GM23338 (cell line): ENCODE data around the gene SERPINA5. TPM values are rescaled to one million over a fixed set of nuclear protein-coding genes. Genes with fewer than 3 reads are reported as not detected.

Experiments used
- ATAC-seq: fragments of 200-7000 bp; cut with Tn5 transposase; 3 replicates; pipeline ENCODE4 v1.9.1; 2020
- DNase-seq: peaks from one replicate; pipeline ENCODE4 v3.0.0-alpha.2; 2015; ENCODE audit warnings: low spot score
- H2AFZ ChIP-seq: fragments of 200-600 bp; sonication (generic); 2 replicates; pipeline ENCODE4 v1.8.0; 2016; ENCODE audit warnings: antibody characterized with exemption, mild to moderate bottlenecking, moderate library complexity
- H3F3A ChIP-seq: fragments of 200-600 bp; sonication (generic); replicated peaks from 2 replicates; pipeline ENCODE4 v1.8.0; 2017; ENCODE audit warnings: antibody characterized with exemption, mixed run types, low read depth
- H3K27ac ChIP-seq: fragments of 200-600 bp; sonication (generic); 2 replicates; pipeline ENCODE4 v1.6.1; 2016; ENCODE audit warnings: low read depth
- H3K27me3 ChIP-seq: fragments of 200-600 bp; sonication (generic); 2 replicates; pipeline ENCODE4 v1.8.0; 2016; ENCODE audit warnings: mild to moderate bottlenecking, mixed run types, moderate library complexity; ENCODE audit not compliant: insufficient read depth
- H3K36me3 ChIP-seq: fragments of 200-600 bp; sonication (generic); 2 replicates; pipeline ENCODE4 v1.8.0; 2016; ENCODE audit warnings: mild to moderate bottlenecking; ENCODE audit not compliant: insufficient read depth
- H3K4me1 ChIP-seq: fragments of 200-600 bp; sonication (generic); 2 replicates; pipeline ENCODE4 v1.8.0; 2016; ENCODE audit warnings: mild to moderate bottlenecking, moderate library complexity; ENCODE audit not compliant: insufficient read depth
- H3K4me2 ChIP-seq: fragments of 200-600 bp; sonication (generic); 2 replicates; pipeline ENCODE4 v1.7.1; 2017; ENCODE audit warnings: mixed run types
- H3K4me3 ChIP-seq: fragments of 200-600 bp; sonication (generic); 2 replicates; pipeline ENCODE4 v1.6.1; 2016; ENCODE audit warnings: mixed run types
- H3K79me2 ChIP-seq: fragments of 200-600 bp; sonication (generic); replicated peaks from 2 replicates; pipeline ENCODE4 v1.8.0; 2017; ENCODE audit warnings: mild to moderate bottlenecking; ENCODE audit not compliant: insufficient read depth
- H3K9me2 ChIP-seq: fragments of 200-600 bp; sonication (generic); 2 replicates; pipeline ENCODE4 v1.8.0; 2017; ENCODE audit not compliant: insufficient read depth
- H4K20me1 ChIP-seq: fragments of 200-600 bp; sonication (generic); replicated peaks from 2 replicates; pipeline ENCODE4 v1.8.0; 2017; ENCODE audit warnings: mild to moderate bottlenecking; ENCODE audit not compliant: insufficient read depth
- H3K27ac Mint-ChIP-seq: 2 replicates; pipeline ENCODE4 v1.8.0; 2020; ENCODE audit warnings: inconsistent platforms, mild to moderate bottlenecking, moderate library complexity, mixed read lengths
- H3K27me3 Mint-ChIP-seq: 3 replicates; pipeline ENCODE4 v1.8.0; 2022; ENCODE audit warnings: low read depth, mild to moderate bottlenecking, moderate library complexity, mixed read lengths, inconsistent platforms; ENCODE audit not compliant: insufficient read depth, poor library complexity
- H3K36me3 Mint-ChIP-seq: 3 replicates; pipeline ENCODE4 v1.8.0; 2021; ENCODE audit warnings: low read depth, mild to moderate bottlenecking, inconsistent platforms, moderate library complexity, mixed read lengths
- H3K4me1 Mint-ChIP-seq: 3 replicates; pipeline ENCODE4 v1.8.0; 2020; ENCODE audit warnings: mild to moderate bottlenecking, inconsistent platforms, mixed read lengths
- H3K4me3 Mint-ChIP-seq: 3 replicates; pipeline ENCODE4 v1.8.0; 2021; ENCODE audit warnings: moderate library complexity, mild to moderate bottlenecking, inconsistent platforms, mixed read lengths
- H3K9me3 Mint-ChIP-seq: 3 replicates; pipeline ENCODE4 v1.8.0; 2020; ENCODE audit warnings: moderate library complexity, mild to moderate bottlenecking, inconsistent platforms, mixed read lengths
- CREB1 ChIP-seq: fragments of 250-450 bp; sonication (Bioruptor Pico); IDR thresholded peaks from 2 replicates; pipeline ENCODE4 v1.5.0; 2020; ENCODE audit warnings: low read depth, mild to moderate bottlenecking, moderate library complexity
- EZH2 ChIP-seq: fragments of 200-600 bp; sonication (generic); IDR thresholded peaks from one replicate; pipeline ENCODE4 v1.8.0; 2017; ENCODE audit warnings: antibody characterized with exemption, mild to moderate bottlenecking, low read depth; ENCODE audit not compliant: unreplicated experiment
- JUNB ChIP-seq: IDR thresholded peaks from one replicate; pipeline ENCODE4 v1.6.1; 2016; ENCODE audit warnings: antibody characterized with exemption; ENCODE audit not compliant: unreplicated experiment
- NANOG ChIP-seq: IDR thresholded peaks from 2 replicates; pipeline ENCODE4 v1.6.1; 2016; ENCODE audit warnings: antibody characterized with exemption, borderline replicate concordance
- POLR2AphosphoS5 ChIP-seq: IDR thresholded peaks from 2 replicates; pipeline ENCODE4 v1.6.1; 2016; ENCODE audit warnings: antibody characterized with exemption, low read depth
- STAT1 ChIP-seq: IDR thresholded peaks from one replicate; pipeline ENCODE4 v1.6.1; 2016; ENCODE audit warnings: antibody characterized with exemption; ENCODE audit not compliant: unreplicated experiment
- ZNF114 ChIP-seq: fragments of 250-450 bp; sonication (Bioruptor Pico); IDR thresholded peaks from 2 replicates; pipeline ENCODE4 v1.5.0; 2020; ENCODE audit warnings: mild to moderate bottlenecking, moderate library complexity
- ZNF331 ChIP-seq: fragments of 250-450 bp; sonication (Bioruptor Pico); IDR thresholded peaks from 2 replicates; pipeline ENCODE4 v1.5.0; 2020; ENCODE audit warnings: low read depth, mild to moderate bottlenecking, moderate library complexity
- polyA plus RNA-seq: library from polyadenylated mRNA; unstranded; fragments of >200 nt; fragmentation: Nextera tagmentation; extraction: Ambion mirVana; gene quantifications from 2 replicates; pipeline ENCODE4 v1.2.1, GENCODE V29; 2016
- total RNA-seq: library from RNA; depleted of rRNA; stranded (reverse); fragments of >200 nt; shearing (Covaris generic); gene quantifications from 2 replicates; pipeline ENCODE4 v1.2.3, GENCODE V29; 2014
- TF ChIP-seq, protein P1 (sequence below): IDR thresholded peaks from one replicate; pipeline ENCODE4 v1.6.1; 2018; ENCODE audit warnings: antibody characterized with exemption; ENCODE audit not compliant: unreplicated experiment
- TF ChIP-seq, protein P2 (sequence below): fragments of 250-450 bp; sonication (Bioruptor Pico); IDR thresholded peaks from 2 replicates; pipeline ENCODE4 v1.5.0; 2020; ENCODE audit warnings: mild to moderate bottlenecking, moderate library complexity

SERPINA5 gene
- total and polyA plus RNA-seq, 2 experiments from 2014 or later = 0.81 to 0.90 TPM

DNA sequence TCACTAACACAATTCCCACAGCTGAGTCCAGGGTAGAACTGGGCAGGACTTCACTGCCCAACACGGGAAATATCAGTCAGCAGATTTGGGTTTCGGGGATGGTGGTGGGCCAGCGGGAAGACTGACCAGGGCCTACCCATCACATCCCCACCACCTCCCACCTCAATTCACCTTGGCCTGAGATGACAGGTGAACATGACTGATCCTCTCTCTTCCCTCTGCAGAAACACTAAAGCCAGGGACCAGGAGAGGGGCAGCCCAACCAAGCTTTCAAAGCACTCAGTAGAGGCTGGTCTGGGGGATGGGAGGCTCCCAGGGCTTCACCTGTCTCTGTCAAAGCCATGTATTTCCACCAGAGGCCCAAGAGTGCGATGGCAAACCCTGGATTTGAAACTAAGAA, 2.3 kb downstream of the SERPINA5 start (continued):
- TF ChIP-seq ZNF331 (CRISPR knock-in tag) = no peak
- TF ChIP-seq CREB1 (CRISPR knock-in tag) = no peak
- TF ChIP-seq, protein P1, sequence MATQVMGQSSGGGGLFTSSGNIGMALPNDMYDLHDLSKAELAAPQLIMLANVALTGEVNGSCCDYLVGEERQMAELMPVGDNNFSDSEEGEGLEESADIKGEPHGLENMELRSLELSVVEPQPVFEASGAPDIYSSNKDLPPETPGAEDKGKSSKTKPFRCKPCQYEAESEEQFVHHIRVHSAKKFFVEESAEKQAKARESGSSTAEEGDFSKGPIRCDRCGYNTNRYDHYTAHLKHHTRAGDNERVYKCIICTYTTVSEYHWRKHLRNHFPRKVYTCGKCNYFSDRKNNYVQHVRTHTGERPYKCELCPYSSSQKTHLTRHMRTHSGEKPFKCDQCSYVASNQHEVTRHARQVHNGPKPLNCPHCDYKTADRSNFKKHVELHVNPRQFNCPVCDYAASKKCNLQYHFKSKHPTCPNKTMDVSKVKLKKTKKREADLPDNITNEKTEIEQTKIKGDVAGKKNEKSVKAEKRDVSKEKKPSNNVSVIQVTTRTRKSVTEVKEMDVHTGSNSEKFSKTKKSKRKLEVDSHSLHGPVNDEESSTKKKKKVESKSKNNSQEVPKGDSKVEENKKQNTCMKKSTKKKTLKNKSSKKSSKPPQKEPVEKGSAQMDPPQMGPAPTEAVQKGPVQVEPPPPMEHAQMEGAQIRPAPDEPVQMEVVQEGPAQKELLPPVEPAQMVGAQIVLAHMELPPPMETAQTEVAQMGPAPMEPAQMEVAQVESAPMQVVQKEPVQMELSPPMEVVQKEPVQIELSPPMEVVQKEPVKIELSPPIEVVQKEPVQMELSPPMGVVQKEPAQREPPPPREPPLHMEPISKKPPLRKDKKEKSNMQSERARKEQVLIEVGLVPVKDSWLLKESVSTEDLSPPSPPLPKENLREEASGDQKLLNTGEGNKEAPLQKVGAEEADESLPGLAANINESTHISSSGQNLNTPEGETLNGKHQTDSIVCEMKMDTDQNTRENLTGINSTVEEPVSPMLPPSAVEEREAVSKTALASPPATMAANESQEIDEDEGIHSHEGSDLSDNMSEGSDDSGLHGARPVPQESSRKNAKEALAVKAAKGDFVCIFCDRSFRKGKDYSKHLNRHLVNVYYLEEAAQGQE = no peak
- no peak for TF ChIP-seq EZH2

DNA sequence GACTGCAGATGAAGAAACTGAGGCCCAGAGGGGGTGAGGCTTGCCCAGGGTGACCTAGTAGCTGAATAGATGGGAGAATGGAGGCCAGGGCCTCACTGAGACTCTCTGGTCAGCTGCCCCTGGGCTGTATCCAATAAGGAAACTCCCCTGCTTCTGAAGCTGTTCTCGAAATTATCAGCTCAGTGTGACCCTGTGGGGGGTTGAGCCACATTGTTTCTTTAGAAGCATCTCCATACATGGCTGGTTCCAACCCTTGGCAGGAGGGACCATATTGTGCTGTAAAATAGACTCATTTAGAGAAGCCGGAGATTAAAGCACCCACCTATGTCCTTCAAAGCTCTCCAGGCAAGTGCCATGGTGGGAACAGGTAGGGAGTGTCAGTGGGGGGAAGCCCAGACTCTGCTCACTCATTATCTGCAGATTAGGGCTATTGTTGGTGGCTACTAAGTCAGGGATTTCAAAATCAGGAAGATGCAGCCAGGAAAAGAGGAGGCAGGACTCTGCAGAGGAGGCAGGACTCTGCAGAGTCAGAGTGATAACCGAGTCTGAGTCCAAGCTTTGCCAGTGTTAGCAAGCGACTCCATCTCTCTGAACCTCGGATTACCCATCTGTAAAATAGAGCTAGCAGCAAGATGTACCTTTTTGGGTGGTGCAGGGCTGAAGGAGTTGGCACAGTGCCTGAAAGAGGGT, 3.5 kb downstream of the SERPINA5 start:
- H4K20me1 ChIP-seq = no peaks in the 10 kb centered on the region
- H3K4me3 ChIP-seq = no peak overlapping the region
- H3K79me2 ChIP-seq = no peaks in the 10 kb centered on the region
- ATAC-seq (no peak; the same call in 2 of the 3 replicates), DNase-seq (no peak)
- H3K4me1 Mint-ChIP-seq = peaks cover 6% of the 10 kb centered on the region; the same call in 2 of the 3 replicates
- no peak overlapping the region for H3K27ac ChIP-seq
- peaks cover 8% of the 10 kb centered on the region; the same call in 2 of the 3 replicates for H3K36me3 Mint-ChIP-seq
- peaks cover 5% of the 10 kb centered on the region for H3K27me3 Mint-ChIP-seq
- H3F3A ChIP-seq = no peaks in the 10 kb centered on the region
- H3K4me3 Mint-ChIP-seq = no peak overlapping the region; the same call in 2 of the 3 replicates
- no peaks in the 10 kb centered on the region for H3K27me3 ChIP-seq
- peaks cover 21% of the 10 kb centered on the region for H3K9me3 Mint-ChIP-seq
- H3K4me2 ChIP-seq = no peak overlapping the region
- no peaks in the 10 kb centered on the region for H3K9me2 ChIP-seq
- no peak overlapping the region for H2AFZ ChIP-seq
- no peak overlapping the region for H3K27ac Mint-ChIP-seq
- no peaks in the 10 kb centered on the region for H3K36me3 ChIP-seq
- no peaks in the 10 kb centered on the region for H3K4me1 ChIP-seq
- TF ChIP-seq STAT1 (no peak), JUNB (no peak), POLR2AphosphoS5 (no peak), ZNF114 (CRISPR knock-in tag) (no peak), NANOG (no peak), CREB1 (CRISPR knock-in tag) (no peak)
- TF ChIP-seq, protein P1 = no peak
- TF ChIP-seq, protein P2, sequence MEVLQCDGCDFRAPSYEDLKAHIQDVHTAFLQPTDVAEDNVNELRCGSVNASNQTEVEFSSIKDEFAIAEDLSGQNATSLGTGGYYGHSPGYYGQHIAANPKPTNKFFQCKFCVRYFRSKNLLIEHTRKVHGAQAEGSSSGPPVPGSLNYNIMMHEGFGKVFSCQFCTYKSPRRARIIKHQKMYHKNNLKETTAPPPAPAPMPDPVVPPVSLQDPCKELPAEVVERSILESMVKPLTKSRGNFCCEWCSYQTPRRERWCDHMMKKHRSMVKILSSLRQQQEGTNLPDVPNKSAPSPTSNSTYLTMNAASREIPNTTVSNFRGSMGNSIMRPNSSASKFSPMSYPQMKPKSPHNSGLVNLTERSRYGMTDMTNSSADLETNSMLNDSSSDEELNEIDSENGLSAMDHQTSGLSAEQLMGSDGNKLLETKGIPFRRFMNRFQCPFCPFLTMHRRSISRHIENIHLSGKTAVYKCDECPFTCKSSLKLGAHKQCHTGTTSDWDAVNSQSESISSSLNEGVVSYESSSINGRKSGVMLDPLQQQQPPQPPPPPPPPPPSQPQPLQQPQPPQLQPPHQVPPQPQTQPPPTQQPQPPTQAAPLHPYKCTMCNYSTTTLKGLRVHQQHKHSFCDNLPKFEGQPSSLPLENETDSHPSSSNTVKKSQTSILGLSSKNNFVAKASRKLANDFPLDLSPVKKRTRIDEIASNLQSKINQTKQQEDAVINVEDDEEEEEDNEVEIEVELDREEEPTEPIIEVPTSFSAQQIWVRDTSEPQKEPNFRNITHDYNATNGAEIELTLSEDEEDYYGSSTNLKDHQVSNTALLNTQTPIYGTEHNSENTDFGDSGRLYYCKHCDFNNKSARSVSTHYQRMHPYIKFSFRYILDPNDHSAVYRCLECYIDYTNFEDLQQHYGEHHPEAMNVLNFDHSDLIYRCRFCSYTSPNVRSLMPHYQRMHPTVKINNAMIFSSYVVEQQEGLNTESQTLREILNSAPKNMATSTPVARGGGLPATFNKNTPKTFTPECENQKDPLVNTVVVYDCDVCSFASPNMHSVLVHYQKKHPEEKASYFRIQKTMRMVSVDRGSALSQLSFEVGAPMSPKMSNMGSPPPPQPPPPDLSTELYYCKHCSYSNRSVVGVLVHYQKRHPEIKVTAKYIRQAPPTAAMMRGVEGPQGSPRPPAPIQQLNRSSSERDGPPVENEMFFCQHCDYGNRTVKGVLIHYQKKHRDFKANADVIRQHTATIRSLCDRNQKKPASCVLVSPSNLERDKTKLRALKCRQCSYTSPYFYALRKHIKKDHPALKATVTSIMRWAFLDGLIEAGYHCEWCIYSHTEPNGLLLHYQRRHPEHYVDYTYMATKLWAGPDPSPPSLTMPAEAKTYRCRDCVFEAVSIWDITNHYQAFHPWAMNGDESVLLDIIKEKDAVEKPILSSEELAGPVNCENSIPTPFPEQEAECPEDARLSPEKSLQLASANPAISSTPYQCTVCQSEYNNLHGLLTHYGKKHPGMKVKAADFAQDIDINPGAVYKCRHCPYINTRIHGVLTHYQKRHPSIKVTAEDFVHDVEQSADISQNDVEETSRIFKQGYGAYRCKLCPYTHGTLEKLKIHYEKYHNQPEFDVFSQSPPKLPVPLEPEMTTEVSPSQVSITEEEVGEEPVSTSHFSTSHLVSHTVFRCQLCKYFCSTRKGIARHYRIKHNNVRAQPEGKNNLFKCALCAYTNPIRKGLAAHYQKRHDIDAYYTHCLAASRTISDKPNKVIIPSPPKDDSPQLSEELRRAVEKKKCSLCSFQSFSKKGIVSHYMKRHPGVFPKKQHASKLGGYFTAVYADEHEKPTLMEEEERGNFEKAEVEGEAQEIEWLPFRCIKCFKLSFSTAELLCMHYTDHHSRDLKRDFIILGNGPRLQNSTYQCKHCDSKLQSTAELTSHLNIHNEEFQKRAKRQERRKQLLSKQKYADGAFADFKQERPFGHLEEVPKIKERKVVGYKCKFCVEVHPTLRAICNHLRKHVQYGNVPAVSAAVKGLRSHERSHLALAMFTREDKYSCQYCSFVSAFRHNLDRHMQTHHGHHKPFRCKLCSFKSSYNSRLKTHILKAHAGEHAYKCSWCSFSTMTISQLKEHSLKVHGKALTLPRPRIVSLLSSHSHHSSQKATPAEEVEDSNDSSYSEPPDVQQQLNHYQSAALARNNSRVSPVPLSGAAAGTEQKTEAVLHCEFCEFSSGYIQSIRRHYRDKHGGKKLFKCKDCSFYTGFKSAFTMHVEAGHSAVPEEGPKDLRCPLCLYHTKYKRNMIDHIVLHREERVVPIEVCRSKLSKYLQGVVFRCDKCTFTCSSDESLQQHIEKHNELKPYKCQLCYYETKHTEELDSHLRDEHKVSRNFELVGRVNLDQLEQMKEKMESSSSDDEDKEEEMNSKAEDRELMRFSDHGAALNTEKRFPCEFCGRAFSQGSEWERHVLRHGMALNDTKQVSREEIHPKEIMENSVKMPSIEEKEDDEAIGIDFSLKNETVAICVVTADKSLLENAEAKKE (CRISPR knock-in tag) = no peak
